Memory B cell (primary cell): ENCODE measurements around the gene SUGCT.
A peak's percentile ranks its signal among the peaks of the same experiment; 100 is the strongest.
"Not testable (repeated sequence)": the region's sequence is repeated elsewhere in the genome, so short reads cannot be mapped to it uniquely, and the experiment has no call there.

Experiments used
- ATAC-seq: fragments of 150-1000 bp; cut with Tn5 transposase; 2 replicates; pipeline ENCODE4 v1.10.0; 2021; ENCODE audit warnings: low read depth, mild to moderate bottlenecking, moderate library complexity
- DNase-seq, 2 donors: peaks; one replicate each; pipeline ENCODE4 v3.0.0; 2022; ENCODE audit warnings: low spot score in 2 of 2
- H3K27ac Mint-ChIP-seq: one replicate; pipeline ENCODE4 v1.8.0; 2022; ENCODE audit warnings: mild to moderate bottlenecking, moderate library complexity, mixed read lengths
- H3K27me3 Mint-ChIP-seq: one replicate; pipeline ENCODE4 v1.8.0; 2022; ENCODE audit warnings: mixed read lengths
- H3K36me3 Mint-ChIP-seq: one replicate; pipeline ENCODE4 v1.8.0; 2022; ENCODE audit warnings: mild to moderate bottlenecking, mixed read lengths
- H3K4me1 Mint-ChIP-seq: one replicate; pipeline ENCODE4 v1.8.0; 2022; ENCODE audit warnings: mixed read lengths
- H3K4me3 Mint-ChIP-seq: one replicate; pipeline ENCODE4 v1.8.0; 2022; ENCODE audit warnings: mild to moderate bottlenecking, moderate library complexity, mixed read lengths
- H3K9me3 Mint-ChIP-seq: one replicate; pipeline ENCODE4 v1.8.0; 2022; ENCODE audit warnings: mixed read lengths

The SUGCT gene

DNA sequence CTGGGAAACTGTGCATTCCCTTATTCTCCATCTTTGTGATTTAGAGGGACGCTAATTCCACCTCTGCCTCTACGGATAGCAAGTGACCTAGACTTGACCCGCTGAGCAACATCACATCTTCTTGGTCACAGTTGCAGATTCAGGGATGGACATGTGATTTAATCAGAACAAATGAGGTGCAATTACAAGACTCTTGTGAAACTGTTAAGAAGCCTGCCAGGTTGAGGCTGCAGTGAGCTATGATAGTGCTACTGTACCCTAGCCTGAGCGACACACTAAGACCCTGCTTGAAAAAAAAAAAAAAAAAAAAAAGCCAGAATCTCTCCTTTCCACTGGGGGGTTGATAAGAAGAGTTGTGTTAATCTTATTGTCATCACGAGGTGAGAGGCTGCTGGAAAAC lies 14.8 kb upstream of the SUGCT start:
- H3K27ac Mint-ChIP-seq: no peak overlapping the region
- H3K9me3 Mint-ChIP-seq: no peaks in the 10 kb centered on the region

DNA sequence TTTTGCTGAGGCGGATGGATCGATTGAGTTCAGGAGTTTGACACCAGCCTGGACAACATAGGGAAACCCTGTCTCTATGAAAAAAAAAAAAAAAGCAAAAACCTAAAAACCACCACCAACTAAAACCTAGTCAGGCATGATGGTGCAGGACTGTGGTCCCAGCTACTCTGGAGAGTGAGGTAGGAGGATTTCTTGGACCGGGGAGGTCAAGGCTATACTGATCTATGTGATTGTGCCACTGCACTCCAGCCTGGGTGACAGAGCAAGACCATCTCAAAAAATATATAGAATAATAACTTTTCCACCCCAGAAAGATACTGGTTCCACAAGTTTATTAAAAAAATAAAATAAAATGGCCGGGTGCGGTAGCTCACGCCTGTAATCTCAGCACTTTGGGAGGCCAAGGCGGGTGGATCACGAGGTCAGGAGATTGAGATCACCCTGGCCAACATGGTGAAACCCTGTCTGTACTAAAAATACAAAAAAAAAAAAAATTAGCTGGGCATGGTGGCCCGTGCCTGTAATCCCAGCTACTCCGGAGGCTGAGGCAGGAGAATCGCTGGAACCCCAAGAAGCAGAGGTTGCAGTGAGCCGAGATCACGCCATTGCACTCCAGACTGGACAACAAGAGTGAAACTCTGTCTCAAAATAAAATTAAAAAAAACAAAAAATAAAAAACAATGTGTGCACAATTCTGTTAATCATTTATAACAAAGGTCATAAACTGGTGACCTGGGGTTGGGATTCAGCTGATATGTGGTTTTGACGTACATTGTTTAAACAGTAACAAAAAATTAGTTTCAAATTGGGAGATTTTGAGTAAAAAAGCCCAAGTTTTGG lies 12.5 kb upstream of the SUGCT start:
- not testable (repeated sequence) for ATAC-seq, H3K4me1 Mint-ChIP-seq, H3K36me3 Mint-ChIP-seq, H3K4me3 Mint-ChIP-seq, H3K27me3 Mint-ChIP-seq, DNase-seq, H3K27ac Mint-ChIP-seq, H3K9me3 Mint-ChIP-seq

More for the DNA sequence above, 14.8 kb upstream of the SUGCT start:
- Mint-ChIP-seq H3K4me3 (no peak overlapping the region), H3K36me3 (peaks cover 4% of the 10 kb centered on the region), H3K4me1 (no peaks in the 10 kb centered on the region), H3K27me3 (no peaks in the 10 kb centered on the region)
- DNase-seq (no peak), ATAC-seq (no peak)

DNA sequence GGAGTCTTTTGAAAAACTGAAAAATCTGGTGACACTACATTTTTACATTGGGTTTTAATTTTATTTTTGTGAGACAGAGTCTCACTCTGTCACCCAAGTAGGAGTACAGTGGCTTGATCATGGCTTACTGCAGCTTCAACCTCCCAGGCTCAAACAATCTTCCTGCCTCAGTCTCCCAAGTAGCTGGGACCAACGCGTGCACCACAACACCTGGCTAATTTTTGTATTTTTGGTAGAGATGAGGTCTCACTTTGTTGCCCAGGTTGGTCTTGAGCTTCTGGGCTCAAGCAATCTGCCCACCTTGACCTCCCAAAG lies 11.9 kb upstream of the SUGCT start:
- Mint-ChIP-seq H3K9me3 (no peaks in the 10 kb centered on the region), H3K4me3 (no peak overlapping the region), H3K27ac (no peak overlapping the region), H3K4me1 (peaks cover 2% of the 10 kb centered on the region), H3K36me3 (peaks cover 5% of the 10 kb centered on the region), H3K27me3 (no peaks in the 10 kb centered on the region)
- ATAC-seq (no peak), DNase-seq (no peak)

DNA sequence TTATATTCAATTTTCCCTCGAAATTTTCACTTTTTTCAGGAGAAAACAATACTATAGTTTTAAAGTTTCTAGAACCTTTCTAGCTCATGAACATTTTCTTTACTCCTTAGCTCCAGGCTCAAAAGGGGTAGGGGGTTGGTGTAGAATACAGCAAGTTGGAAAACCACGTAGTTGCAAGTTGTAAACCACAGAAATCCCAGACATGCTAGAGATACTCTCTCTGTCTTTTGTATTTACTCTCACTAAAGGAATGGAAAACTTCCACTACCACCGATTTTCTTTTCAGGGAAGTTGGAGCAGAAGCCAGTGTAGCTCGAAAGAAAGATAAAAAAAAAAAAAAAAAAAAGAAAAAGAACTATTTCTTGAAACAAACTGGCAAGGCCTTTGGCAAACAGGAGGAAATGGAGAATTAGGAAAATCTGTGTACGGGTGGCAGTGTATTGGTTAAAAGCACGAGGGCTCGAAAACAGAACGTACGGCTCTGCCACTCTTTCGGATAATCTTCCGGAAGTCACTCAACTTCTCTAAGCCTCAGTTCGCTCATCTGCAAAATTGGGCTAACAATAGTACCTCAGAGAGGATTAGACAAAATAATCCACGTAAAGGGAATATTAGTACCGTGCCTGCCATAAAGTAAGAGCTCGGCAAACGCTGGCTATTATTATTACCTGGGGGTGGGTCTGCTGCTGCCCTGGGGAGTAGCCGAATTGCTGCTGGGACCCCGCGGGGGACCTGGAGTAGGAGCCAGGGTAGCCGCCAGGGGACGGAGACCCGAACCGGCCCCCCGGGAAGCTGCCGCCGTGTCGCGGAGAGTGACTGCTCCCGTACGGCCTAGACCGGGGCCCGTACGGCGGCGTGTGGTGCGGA lies 1.0 kb upstream of the SUGCT start:
- peaks cover 14% of the 10 kb centered on the region for H3K4me1 Mint-ChIP-seq
- DNase-seq: no peak

DNA sequence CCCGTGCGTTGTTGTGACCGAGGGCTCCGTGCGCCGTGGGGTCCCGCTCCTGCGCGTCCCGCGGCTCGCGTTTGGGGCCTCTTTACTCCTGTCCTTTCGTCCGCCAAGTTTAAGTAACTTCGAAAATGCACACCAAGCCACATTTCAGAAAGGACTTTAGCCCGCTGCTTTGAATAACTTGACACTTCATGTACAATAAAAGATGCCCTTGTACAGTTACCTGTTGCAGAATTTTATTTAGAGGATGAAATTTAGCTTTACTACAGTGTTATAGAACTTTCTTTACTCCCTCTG lies 459 bp downstream of the SUGCT start:
- DNase-seq: no peak

More for the DNA sequence above, 1.0 kb upstream of the SUGCT start:
- H3K9me3 Mint-ChIP-seq: no peaks in the 10 kb centered on the region
- peak; percentile 56 for ATAC-seq
- H3K27me3 Mint-ChIP-seq: peaks cover 2% of the 10 kb centered on the region
- peak overlapping the region; percentile 94 for H3K27ac Mint-ChIP-seq
- H3K36me3 Mint-ChIP-seq: peaks cover 5% of the 10 kb centered on the region
- H3K4me3 Mint-ChIP-seq: peak overlapping the region; percentile 96

DNA sequence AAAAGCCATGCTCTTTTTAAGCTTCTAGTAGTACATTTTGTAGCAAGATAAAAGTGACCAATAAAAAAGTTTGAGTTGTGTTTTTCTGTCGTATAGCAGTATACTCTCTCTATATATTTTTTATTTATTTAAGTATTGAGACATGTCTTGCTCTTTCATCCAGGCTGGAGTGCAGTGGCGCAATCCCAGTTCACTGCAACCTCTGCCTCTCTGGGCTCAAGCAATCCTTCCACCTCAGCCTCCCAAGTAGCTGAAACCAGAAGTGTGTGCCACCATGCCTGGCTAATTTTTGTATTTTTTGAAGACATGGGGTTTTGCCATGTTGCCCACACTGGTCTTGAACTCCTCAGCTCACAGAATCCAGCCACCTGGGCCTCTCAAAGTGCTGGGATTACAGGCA lies 2.8 kb downstream of the SUGCT start:
- ATAC-seq (no peak), DNase-seq (no peak)
- H3K36me3 Mint-ChIP-seq: no peaks in the 10 kb centered on the region
- H3K27me3 Mint-ChIP-seq: peaks cover 5% of the 10 kb centered on the region
- H3K27ac Mint-ChIP-seq: no peak overlapping the region
- H3K4me3 Mint-ChIP-seq: no peak overlapping the region
- H3K9me3 Mint-ChIP-seq: no peaks in the 10 kb centered on the region
- H3K4me1 Mint-ChIP-seq: peaks cover 2% of the 10 kb centered on the region

More for the DNA sequence above, 459 bp downstream of the SUGCT start:
- Mint-ChIP-seq H3K9me3 (no peaks in the 10 kb centered on the region), H3K27me3 (peaks cover 2% of the 10 kb centered on the region), H3K36me3 (peaks cover 2% of the 10 kb centered on the region), H3K4me1 (peaks cover 11% of the 10 kb centered on the region), H3K4me3 (peak overlapping the region; percentile 96), H3K27ac (no peak overlapping the region)
- ATAC-seq: no peak

DNA sequence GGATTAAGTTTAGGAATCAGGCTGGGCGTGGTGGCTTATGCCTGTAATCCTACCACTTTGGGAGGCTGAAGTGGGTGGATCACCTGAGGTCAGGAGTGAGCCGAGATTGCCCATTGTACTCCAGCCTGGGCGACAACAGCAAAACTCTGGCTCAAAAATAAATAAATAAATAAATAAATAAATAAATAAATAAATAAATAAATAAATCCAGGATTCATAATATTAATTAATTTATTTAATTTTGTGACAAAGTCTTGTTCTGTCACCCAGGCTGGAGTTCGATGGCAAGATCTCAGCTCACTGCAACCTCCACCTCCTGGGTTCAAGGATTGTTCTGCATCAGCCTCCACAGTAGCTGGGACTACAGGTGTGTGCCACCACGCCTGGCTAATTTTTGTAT lies 4.2 kb downstream of the SUGCT start:
- ATAC-seq (no peak), DNase-seq (no peak)
- H3K4me3 Mint-ChIP-seq: no peak overlapping the region
- H3K27ac Mint-ChIP-seq: no peak overlapping the region
- H3K4me1 Mint-ChIP-seq: no peaks in the 10 kb centered on the region
- no peaks in the 10 kb centered on the region for H3K9me3 Mint-ChIP-seq
- peaks cover 9% of the 10 kb centered on the region for H3K27me3 Mint-ChIP-seq
- no peaks in the 10 kb centered on the region for H3K36me3 Mint-ChIP-seq

DNA sequence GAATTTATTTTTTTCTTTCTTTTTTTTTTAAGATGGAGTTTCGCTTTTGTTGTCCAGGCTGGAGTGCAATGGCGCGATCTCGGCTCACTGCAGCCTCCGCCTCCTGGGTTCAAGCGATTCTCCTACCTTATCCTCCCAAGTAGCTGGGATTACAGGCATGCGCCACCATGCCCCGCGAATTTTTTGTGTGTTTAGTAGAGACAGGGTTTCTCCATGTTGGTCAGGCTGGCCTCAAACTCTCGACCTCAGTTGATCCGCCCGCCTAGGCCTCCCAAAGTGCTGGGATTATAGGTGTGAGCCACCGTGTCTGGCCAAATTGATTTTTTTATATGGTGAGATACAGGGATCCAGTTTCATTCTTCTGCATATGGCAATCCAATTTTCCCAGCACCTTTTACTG lies 5.1 kb downstream of the SUGCT start:
- not testable (repeated sequence) for DNase-seq, H3K27ac Mint-ChIP-seq, H3K4me3 Mint-ChIP-seq, ATAC-seq, H3K4me1 Mint-ChIP-seq, H3K9me3 Mint-ChIP-seq, H3K36me3 Mint-ChIP-seq
- peaks cover 11% of the 10 kb centered on the region for H3K27me3 Mint-ChIP-seq

DNA sequence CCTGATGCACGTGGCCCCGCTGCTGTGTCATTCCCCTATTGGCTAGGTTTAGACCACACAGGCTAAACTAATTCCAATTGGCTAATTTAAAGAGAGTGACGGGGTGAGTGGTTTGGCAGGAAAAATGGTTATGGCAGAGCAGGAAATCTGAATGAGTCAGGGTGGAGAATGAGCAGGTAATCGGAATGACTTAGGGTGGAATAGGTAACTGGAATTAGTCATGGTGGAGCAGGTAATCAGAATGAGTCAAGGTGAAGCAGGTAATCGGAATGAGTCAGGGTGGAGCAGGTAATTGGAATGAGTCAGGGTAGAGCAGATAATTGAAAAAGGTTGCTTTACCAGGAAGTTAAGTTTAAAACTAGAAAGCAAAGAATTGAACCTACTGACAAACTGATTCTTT lies 7.1 kb downstream of the SUGCT start:
- not testable (repeated sequence) for H3K4me3 Mint-ChIP-seq, H3K4me1 Mint-ChIP-seq, H3K27ac Mint-ChIP-seq, H3K36me3 Mint-ChIP-seq, H3K9me3 Mint-ChIP-seq, DNase-seq, ATAC-seq
- H3K27me3 Mint-ChIP-seq: peaks cover 13% of the 10 kb centered on the region

DNA sequence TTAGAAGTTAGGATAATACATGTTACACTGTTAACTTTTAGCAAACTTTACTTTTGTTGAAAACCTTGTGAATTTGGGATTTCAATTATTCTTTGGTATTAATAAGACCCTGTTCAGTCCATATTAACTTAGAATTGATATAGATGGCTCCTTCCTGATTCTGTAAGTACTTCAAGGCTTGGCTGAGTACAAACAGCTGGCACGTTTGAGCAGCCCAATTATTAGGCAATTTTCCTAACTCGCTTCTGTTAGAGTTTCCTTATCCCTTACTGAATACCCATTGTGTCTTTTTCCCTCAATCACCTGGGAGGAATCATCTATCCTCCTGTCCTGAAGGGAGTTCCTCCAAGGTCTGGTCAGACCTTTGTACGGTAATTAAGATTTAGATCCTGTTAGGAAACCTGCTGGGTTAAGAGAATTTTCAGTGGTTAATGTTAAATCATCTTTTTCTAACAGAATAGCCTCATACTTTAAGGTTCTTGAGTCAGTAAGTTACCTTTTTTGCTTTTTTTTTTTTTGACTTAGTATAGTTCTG lies 10.9 kb downstream of the SUGCT start:
- not testable (repeated sequence) for H3K36me3 Mint-ChIP-seq, H3K4me3 Mint-ChIP-seq, DNase-seq, H3K4me1 Mint-ChIP-seq, H3K27ac Mint-ChIP-seq, ATAC-seq, H3K9me3 Mint-ChIP-seq
- H3K27me3 Mint-ChIP-seq: peaks cover 16% of the 10 kb centered on the region

DNA sequence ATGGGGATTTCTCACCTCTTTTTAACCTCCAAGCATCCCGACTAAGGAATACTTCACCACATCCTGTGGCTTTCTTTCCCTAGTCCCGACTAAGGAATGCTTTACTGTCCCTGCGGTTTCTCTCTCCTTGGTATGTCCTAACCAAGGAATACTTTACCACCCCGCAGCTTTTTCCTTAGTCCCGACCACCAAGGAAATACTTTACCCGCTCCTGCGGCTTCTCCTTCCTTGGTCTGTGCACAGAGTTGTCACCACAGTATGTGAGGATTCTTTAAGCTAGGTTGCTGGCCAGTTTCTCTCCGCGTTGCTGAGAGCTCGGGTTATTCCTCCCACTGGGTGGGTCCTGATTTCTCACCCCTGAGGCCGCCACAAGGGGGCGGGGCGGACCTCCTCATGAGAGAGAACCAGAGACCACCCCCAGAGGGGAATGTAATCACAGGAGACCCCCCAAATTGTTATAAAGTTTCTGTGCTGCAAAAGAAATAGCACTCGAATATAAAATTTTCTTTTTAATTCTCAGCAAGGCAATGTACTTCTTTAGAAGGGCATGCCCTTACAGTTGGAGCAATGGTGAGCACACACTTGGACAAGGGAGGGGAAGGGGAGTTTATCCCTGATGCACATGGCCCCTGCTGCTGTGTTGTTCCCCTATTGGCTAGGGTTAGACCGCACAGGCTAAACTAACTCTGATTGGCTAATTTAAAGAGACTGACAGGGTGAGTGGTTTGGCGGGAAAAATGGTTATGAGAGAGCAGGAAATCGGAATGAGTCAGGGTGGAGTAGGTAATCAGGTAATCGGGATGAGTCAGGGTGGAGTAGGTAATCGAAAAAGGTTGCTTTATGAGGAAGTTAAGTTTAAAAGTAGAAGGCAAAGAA lies 12.8 kb downstream of the SUGCT start:
- ATAC-seq (no peak), DNase-seq (no peak)
- H3K27me3 Mint-ChIP-seq: peaks cover 14% of the 10 kb centered on the region
- peaks cover 4% of the 10 kb centered on the region for H3K36me3 Mint-ChIP-seq
- peaks cover 3% of the 10 kb centered on the region for H3K9me3 Mint-ChIP-seq
- H3K27ac Mint-ChIP-seq: no peak overlapping the region
- no peak overlapping the region for H3K4me3 Mint-ChIP-seq
- no peaks in the 10 kb centered on the region for H3K4me1 Mint-ChIP-seq

DNA sequence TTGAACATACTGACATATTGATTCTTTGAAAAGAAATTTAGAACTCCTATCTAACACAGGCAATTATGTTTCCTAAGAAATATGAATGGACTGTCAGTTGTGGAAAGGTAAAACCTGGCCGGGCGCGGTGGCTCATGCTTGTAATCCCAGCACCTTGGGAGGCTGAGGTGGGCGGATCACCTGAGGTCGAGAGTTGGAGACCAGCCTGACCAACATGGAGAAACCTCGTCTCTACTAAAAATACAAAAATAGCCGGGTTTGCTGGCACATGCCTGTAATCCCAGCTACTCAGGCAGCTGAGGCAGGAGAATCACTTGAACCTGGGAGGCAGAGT lies 13.4 kb downstream of the SUGCT start:
- H3K36me3 Mint-ChIP-seq, DNase-seq, H3K4me1 Mint-ChIP-seq, H3K4me3 Mint-ChIP-seq, ATAC-seq, H3K27ac Mint-ChIP-seq, H3K9me3 Mint-ChIP-seq: not testable (repeated sequence)
- H3K27me3 Mint-ChIP-seq: peaks cover 14% of the 10 kb centered on the region

DNA sequence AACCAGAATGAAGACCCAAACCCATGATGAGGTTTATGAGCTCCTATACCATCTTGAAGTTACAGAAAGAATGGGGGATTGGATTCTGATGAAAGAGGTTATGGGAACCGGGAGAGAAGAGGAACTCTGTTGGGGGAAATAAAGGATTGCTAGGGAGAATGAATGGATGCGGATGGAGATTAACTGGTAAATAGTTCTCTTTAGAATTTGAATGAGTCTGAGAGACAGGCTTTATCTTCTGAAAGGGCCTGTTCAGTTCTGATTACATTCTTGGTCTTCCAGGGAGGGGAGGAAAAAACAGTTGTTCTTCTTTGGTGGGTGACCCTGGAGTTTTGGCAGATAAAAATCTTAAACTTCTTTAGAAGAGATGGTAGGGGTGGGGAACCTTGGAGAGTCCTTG lies 13.9 kb downstream of the SUGCT start:
- Mint-ChIP-seq H3K27me3 (peaks cover 10% of the 10 kb centered on the region), H3K9me3 (peaks cover 3% of the 10 kb centered on the region), H3K4me1 (no peaks in the 10 kb centered on the region), H3K27ac (no peak overlapping the region), H3K36me3 (peaks cover 4% of the 10 kb centered on the region), H3K4me3 (no peak overlapping the region)
- ATAC-seq (no peak), DNase-seq (no peak)

DNA sequence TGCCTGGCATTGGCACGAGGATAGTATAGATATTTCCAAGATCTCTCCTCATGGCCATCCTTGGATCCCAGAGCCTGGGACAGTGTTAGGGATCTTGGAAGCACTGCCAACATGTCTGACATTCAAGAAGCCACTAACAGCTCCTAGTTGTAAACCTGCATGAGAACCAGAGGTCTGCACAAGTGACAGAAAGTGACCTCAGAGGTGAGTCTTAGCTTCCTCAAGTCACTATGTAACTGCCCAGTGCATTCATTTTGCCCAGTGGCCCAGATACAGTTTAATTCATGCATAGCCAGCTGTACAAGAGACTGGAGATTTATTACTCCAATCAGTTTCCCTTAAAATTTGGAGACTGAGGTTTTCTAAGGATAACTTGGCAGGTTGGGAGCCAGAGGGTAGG lies 16.7 kb downstream of the SUGCT start:
- ATAC-seq (no peak), DNase-seq (no peak)
- Mint-ChIP-seq H3K9me3 (peaks cover 3% of the 10 kb centered on the region), H3K36me3 (peaks cover 4% of the 10 kb centered on the region), H3K4me3 (no peak overlapping the region), H3K4me1 (no peaks in the 10 kb centered on the region), H3K27me3 (peaks cover 7% of the 10 kb centered on the region), H3K27ac (no peak overlapping the region)
